ENCODE results near the gene SLF2.
A peak's percentile ranks its signal among the peaks of the same experiment; 100 is the strongest.

The SLF2 gene

DNA sequence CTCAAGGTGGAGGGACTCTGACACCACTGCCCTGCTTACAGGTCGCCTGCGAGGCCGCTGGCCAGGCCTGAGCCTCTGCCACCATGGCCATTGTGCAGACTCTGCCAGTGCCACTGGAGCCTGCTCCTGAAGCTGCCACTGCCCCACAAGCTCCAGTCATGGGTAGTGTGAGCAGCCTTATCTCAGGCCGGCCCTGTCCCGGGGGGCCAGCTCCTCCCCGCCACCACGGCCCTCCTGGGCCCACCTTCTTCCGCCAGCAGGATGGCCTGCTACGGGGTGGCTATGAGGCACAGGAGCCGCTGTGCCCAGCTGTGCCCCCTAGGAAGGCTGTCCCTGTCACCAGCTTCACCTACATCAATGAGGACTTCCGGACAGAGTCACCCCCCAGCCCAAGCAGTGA lies 89.7 kb downstream of the SLF2 start:
- no peak for DNase-seq

GRCh38 chr10:101003639-101004206 lies 91.0 kb downstream of the SLF2 start:
- no peak for DNase-seq

DNA sequence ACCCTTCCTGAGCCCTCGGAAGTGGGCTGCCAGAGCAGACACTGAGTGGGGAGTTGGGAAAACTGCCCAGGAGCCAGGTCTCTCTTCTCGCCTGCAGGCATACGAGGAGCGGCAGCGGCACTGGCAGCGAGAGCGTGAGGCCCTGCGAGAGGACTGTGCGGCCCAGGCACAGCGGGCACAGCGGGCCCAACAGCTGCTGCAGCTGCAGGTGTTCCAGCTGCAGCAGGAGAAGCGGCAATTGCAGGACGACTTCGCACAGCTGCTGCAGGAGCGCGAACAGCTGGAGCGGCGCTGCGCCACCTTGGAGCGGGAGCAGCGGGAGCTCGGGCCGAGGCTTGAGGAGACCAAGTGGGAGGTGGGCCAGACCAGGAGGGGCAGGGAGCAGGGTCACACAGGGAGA lies 92.6 kb downstream of the SLF2 start:
- DNase-seq = no peak

DNA sequence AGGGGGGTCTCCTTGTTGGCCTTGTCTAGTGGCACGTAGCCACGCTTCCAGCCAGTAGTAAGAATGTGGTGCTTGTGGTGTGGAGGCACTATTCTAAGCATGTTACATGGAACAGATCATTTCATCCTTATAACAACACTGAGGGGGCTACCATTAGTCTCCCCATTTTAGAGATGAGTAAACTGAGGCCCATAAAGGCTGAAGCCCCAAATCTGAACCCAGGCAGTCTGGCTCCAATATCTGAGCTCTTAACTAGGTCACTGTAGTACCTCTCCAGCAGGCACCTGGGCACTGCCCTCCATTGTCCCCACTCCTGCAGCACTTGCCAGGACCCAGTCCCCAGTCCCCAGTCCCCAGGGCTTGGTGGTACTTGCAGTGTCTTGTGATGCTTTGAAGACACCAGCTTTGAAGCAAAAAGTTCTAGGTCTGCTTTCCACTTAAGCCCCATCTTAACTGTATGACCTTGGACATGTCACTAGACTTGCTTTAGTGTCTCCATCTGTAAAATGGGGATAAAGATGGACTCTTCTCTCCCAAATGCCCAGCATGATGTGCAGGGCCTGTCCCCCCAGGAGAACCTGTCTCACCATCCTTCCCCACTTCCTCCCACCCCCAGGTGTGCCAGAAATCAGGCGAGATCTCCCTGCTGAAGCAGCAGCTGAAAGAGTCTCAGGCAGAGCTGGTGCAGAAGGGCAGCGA lies 93.3 kb downstream of the SLF2 start:
- DNase-seq = no peak

- DNase-seq = peak; percentile 80
These were observed 93.9 kb downstream of the SLF2 start for GRCh38 chr10:101006593-101007098.

DNA sequence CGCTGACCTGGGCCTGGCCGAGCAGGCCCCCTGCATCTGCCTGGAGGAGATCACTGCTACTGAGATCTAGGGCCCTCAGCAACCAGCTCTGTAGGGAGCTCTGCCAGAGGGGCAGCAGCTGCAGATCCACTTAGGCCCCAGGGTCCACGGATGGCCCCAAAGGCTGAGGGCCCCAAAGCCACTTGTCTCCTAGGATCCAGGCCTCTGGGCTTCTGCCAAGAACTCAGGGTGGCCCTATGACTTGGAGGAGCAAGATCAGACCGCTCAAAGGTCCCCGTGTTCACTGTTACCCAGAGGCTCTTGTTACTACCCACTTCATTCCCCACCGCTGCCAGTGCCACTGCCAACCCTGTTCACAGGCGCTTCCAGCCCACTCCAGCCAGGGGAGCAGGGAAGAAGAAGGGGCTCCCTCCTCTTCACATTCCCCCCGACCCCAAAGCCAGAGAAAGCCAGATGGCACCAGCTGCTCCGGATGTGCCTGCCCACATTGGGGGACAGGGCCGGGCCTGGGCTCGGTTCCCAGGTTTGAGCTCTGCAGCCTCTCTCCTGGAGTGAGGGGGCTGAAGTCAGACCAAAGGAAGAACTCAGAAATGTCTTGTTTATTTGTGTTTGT lies 94.4 kb downstream of the SLF2 start:
- no peak for DNase-seq

- no peak for DNase-seq
These were observed 95.4 kb downstream of the SLF2 start for GRCh38 chr10:101007915-101008822.

DNA sequence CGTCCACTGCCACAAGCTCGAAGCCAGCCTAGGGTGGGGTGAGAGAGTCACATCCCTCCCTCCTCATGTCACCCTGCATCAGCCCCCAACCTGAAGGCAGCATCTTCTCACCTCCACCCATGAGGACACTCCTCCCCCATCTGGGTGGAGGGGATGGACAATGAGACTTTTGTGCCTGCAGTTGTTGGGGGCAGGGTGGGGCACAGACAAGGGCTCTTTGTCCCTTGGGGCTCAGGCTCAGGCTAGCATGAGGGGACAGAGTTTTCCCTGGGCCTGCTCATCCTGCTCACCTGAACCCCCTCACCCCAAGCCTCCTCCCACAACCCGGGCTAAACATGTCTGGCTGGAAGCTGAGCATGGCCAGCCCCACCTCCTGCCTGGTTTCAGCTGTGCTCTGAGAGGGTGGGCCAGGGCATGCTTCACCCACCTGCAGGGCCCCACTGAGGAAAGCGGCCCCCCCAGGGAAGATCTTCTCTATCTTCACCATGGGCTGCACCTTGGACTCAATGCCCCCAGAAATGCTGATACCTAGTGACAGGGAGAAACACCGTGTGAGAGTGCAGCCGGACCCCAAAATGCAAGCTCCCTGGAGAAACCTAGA lies 96.2 kb downstream of the SLF2 start:
- no peak for DNase-seq

DNA sequence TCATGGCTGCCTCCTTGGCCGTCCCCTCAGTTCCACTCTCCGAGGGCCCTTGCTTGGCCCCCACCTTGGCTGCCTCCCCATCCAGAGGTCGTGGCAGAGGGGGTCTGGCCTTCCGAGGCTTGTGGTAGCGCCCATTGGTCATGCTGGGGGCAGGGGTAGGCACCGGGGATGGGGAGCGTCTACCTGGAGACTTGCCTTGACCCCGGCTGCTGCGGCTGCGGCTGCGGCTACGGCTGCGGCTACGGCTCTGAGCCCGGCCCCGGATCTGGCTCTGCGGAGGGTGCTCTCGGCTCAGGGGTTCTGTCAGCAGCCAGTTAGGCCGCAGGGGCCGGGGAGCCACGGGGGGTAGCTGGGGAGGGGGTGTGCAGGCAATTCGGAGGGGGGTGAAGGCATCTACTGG lies 97.6 kb downstream of the SLF2 start:
- DNase-seq = no peak

DNA sequence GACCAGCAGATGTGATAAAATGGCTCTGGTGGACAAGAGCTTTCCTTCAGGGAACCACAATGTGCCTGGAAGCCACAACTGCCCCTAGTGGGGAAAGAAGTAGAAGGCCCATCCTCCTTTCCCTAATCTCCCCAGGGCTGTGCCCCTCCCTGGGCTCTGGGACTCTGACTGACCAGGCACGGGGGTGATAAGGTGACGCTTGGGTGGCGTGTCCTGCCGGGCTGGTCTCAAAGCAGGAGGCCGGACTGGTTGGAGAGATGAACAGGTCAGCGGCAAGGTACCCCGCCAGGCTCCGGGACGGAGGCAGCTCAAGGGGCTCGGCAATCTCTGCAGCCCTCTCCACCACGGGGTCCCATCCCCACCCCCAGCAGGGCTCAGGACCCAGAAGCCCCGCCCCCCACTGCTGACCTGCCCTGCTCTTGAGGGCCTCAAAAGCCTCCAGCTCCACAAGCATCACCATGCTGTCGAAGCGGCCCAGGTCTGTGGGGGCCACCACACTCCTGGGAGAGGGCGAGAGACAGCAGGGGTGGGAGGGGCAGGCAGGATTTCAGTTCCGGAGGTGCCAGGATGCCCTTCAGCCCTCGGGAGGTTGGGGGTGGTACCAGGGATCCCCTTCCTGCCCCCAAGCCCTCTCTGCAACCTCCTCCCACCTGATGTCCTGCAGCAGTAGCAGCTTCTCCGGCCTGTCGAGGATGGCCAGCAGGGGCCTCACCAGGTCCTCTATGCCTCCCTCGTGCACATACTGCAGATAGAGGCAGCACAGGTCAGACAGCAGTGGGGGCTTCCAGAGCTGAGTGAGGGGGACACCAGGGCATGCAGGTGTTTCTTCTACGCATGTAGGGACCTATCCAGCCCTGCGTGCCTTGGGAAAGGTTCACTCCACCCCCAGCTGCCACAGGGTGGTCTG lies 99.0 kb downstream of the SLF2 start:
- no peak for DNase-seq

DNA sequence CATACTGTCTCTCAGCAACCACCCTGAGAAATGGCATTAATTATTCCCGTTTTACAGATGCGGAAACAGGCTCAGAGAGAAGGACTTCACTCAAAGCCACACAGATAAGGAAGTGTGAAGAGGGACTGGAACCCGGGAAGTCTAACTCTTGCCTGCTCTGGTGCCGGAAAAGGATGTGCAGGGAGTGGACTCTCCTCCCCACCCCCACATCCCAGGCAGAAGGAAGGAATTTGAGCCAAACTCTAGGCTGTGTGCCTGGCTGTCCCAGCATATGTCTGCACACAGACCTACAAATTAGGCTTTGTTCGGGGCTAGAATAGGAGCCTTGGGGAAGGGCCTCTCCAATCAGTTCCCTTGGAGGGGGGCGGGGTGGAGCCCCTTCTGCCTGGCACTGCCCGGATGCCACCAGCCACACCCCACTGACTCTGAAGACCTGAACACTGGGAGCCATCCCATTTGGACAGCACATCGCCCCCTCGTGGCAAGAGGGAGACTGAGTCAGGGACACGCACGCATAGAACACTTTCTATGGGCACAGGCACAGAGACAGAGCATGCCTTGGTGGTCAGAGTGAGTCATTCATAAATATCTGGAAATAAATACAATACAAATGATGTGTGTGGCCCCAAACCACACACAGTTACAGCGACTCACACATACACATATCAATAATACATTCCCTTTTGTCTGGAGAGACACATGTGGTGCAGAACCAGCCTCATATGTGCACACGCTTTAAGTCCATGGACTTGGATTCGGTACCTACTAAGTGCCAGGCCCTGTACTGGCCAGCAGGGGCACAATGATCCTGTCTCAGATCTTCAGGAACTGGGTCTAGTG lies 100.0 kb downstream of the SLF2 start:
- peak; percentile 88 for DNase-seq

DNA sequence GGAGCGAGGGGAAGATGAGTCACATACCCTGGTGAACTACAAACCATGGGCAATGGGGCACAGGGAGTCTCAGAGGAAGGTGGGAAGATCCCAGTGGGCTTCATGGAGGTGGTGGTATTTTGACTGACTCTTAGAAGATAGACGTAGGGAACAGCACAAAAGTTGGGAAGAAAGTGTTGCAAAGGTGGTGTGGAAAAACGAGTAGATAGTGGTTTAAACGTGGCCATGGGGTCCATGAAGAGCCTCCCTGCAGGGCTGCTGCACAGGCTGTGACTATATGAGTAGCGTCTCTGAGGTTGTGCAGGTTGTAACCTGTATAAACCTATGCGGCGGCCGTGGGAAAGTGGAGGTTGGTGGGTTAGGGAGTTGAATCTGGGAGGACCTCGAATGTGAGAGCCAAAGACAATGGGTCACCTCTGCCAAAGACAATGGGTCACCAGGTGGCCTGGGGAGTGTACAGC lies 100.6 kb downstream of the SLF2 start:
- DNase-seq = no peak

GRCh38 chr10:101014230-101014884 lies 101.6 kb downstream of the SLF2 start:
- peak; percentile 90 for DNase-seq

All from right forelimb (tissue), 1 donor.